ENCODE measurements around the gene PEX14.

The PEX14 gene

GRCh38 chr1:10610901-10611600 lies 136.3 kb downstream of the PEX14 start:
- Histone ChIP-seq H3K9me3 (ENCODE audit: insufficient read depth, low read length) (no peaks in the 10 kb centered on the region), H3K27me3 (ENCODE audit: insufficient read depth, insufficient read length) (no peaks in the 10 kb centered on the region), H3K4me3 (ENCODE audit: insufficient read length, low read depth) (no peak overlapping the region), H3K36me3 (ENCODE audit: insufficient read depth, insufficient read length, low read length) (no peaks in the 10 kb centered on the region), H3K4me1 (ENCODE audit: insufficient read depth, insufficient read length) (peaks cover 9% of the 10 kb centered on the region), H3K9ac (ENCODE audit: insufficient read length, low read depth) (no peak overlapping the region)
- TF ChIP-seq YY1 (IDR thresholded peaks at IDR 0.05; ENCODE audit: insufficient read depth, insufficient read length) (no peak), SUZ12 (IDR thresholded peaks at IDR 0.05; ENCODE audit: extremely low read depth, insufficient read depth, insufficient read length) (no peak), ZNF274 (IDR thresholded peaks at IDR 0.05; ENCODE audit: low read depth, low read length) (no peak)
- DNase-seq (ENCODE audit: low read depth, low spot score): no peak

- no peak for DNase-seq (ENCODE audit: low read depth, low spot score)
- TF ChIP-seq YY1 (IDR thresholded peaks at IDR 0.05; ENCODE audit: insufficient read depth, insufficient read length): no peak
- no peak for TF ChIP-seq ZNF274 (IDR thresholded peaks at IDR 0.05; ENCODE audit: low read depth, low read length)
- no peak for TF ChIP-seq SUZ12 (IDR thresholded peaks at IDR 0.05; ENCODE audit: extremely low read depth, insufficient read depth, insufficient read length)
- no peaks in the 10 kb centered on the region for H3K9me3 ChIP-seq (ENCODE audit: insufficient read depth, low read length)
- H3K9ac ChIP-seq (ENCODE audit: insufficient read length, low read depth): no peak overlapping the region
- no peaks in the 10 kb centered on the region for H3K27me3 ChIP-seq (ENCODE audit: insufficient read depth, insufficient read length)
- H3K36me3 ChIP-seq (ENCODE audit: insufficient read depth, insufficient read length, low read length): no peaks in the 10 kb centered on the region
- no peak overlapping the region for H3K4me3 ChIP-seq (ENCODE audit: insufficient read length, low read depth)
- peaks cover 10% of the 10 kb centered on the region for H3K4me1 ChIP-seq (ENCODE audit: insufficient read depth, insufficient read length)
Observed at GRCh38 chr1:10612436-10613160, 137.8 kb downstream of the PEX14 start.

GRCh38 chr1:10613340-10613739 lies 138.6 kb downstream of the PEX14 start:
- Histone ChIP-seq H3K4me3 (ENCODE audit: insufficient read length, low read depth) (no peak overlapping the region), H3K9me3 (ENCODE audit: insufficient read depth, low read length) (no peaks in the 10 kb centered on the region), H3K9ac (ENCODE audit: insufficient read length, low read depth) (no peak overlapping the region), H3K36me3 (ENCODE audit: insufficient read depth, insufficient read length, low read length) (peaks cover 2% of the 10 kb centered on the region), H3K27me3 (ENCODE audit: insufficient read depth, insufficient read length) (no peaks in the 10 kb centered on the region), H3K4me1 (ENCODE audit: insufficient read depth, insufficient read length) (peaks cover 10% of the 10 kb centered on the region)
- no peak for DNase-seq (ENCODE audit: low read depth, low spot score)
- TF ChIP-seq YY1 (IDR thresholded peaks at IDR 0.05; ENCODE audit: insufficient read depth, insufficient read length): no peak
- TF ChIP-seq SUZ12 (IDR thresholded peaks at IDR 0.05; ENCODE audit: extremely low read depth, insufficient read depth, insufficient read length): no peak
- no peak for TF ChIP-seq ZNF274 (IDR thresholded peaks at IDR 0.05; ENCODE audit: low read depth, low read length)

GRCh38 chr1:10613861-10614260 lies 139.1 kb downstream of the PEX14 start:
- no peak overlapping the region for H3K9ac ChIP-seq (ENCODE audit: insufficient read length, low read depth)
- H3K4me1 ChIP-seq (ENCODE audit: insufficient read depth, insufficient read length): peaks cover 10% of the 10 kb centered on the region
- TF ChIP-seq SUZ12 (IDR thresholded peaks at IDR 0.05; ENCODE audit: extremely low read depth, insufficient read depth, insufficient read length): no peak
- TF ChIP-seq ZNF274 (IDR thresholded peaks at IDR 0.05; ENCODE audit: low read depth, low read length): no peak
- no peak for TF ChIP-seq YY1 (IDR thresholded peaks at IDR 0.05; ENCODE audit: insufficient read depth, insufficient read length)
- no peaks in the 10 kb centered on the region for H3K27me3 ChIP-seq (ENCODE audit: insufficient read depth, insufficient read length)
- H3K36me3 ChIP-seq (ENCODE audit: insufficient read depth, insufficient read length, low read length): peaks cover 4% of the 10 kb centered on the region
- DNase-seq (ENCODE audit: low read depth, low spot score): no peak
- no peak overlapping the region for H3K4me3 ChIP-seq (ENCODE audit: insufficient read length, low read depth)
- H3K9me3 ChIP-seq (ENCODE audit: insufficient read depth, low read length): no peaks in the 10 kb centered on the region

GRCh38 chr1:10614377-10615225 lies 139.9 kb downstream of the PEX14 start:
- peaks cover 4% of the 10 kb centered on the region for H3K36me3 ChIP-seq (ENCODE audit: insufficient read depth, insufficient read length, low read length)
- peaks cover 10% of the 10 kb centered on the region for H3K4me1 ChIP-seq (ENCODE audit: insufficient read depth, insufficient read length)
- no peaks in the 10 kb centered on the region for H3K27me3 ChIP-seq (ENCODE audit: insufficient read depth, insufficient read length)
- no peak for DNase-seq (ENCODE audit: low read depth, low spot score)
- no peak overlapping the region for H3K4me3 ChIP-seq (ENCODE audit: insufficient read length, low read depth)
- H3K9me3 ChIP-seq (ENCODE audit: insufficient read depth, low read length): no peaks in the 10 kb centered on the region
- TF ChIP-seq YY1 (IDR thresholded peaks at IDR 0.05; ENCODE audit: insufficient read depth, insufficient read length) (no peak), ZNF274 (IDR thresholded peaks at IDR 0.05; ENCODE audit: low read depth, low read length) (no peak), SUZ12 (IDR thresholded peaks at IDR 0.05; ENCODE audit: extremely low read depth, insufficient read depth, insufficient read length) (no peak)
- H3K9ac ChIP-seq (ENCODE audit: insufficient read length, low read depth): no peak overlapping the region

- no peak overlapping the region for H3K9ac ChIP-seq (ENCODE audit: insufficient read length, low read depth)
- no peaks in the 10 kb centered on the region for H3K9me3 ChIP-seq (ENCODE audit: insufficient read depth, low read length)
- TF ChIP-seq ZNF274 (IDR thresholded peaks at IDR 0.05; ENCODE audit: low read depth, low read length) (no peak), YY1 (IDR thresholded peaks at IDR 0.05; ENCODE audit: insufficient read depth, insufficient read length) (no peak), SUZ12 (IDR thresholded peaks at IDR 0.05; ENCODE audit: extremely low read depth, insufficient read depth, insufficient read length) (no peak)
- peaks cover 10% of the 10 kb centered on the region for H3K4me1 ChIP-seq (ENCODE audit: insufficient read depth, insufficient read length)
- no peaks in the 10 kb centered on the region for H3K27me3 ChIP-seq (ENCODE audit: insufficient read depth, insufficient read length)
- no peak overlapping the region for H3K4me3 ChIP-seq (ENCODE audit: insufficient read length, low read depth)
- peaks cover 4% of the 10 kb centered on the region for H3K36me3 ChIP-seq (ENCODE audit: insufficient read depth, insufficient read length, low read length)
- DNase-seq (ENCODE audit: low read depth, low spot score): no peak
Observed at GRCh38 chr1:10615332-10615731, 140.6 kb downstream of the PEX14 start.

Measured in NT2/D1 (cell line).